NCI-H2227 treated with DMSO at 0.1 percent for 48 hours (cell line): ENCODE data around the gene RMND1.
"Not testable (repeated sequence)": the region's sequence is repeated elsewhere in the genome, so short reads cannot be mapped to it uniquely, and the experiment has no call there.

ENCODE experiments used
- DNase-seq: peaks from one replicate; lab custom pipeline; 2025; lab: John Stamatoyannopoulos, UW

The RMND1 gene

GRCh38 chr6:151452750-151453427 lies 963 bp upstream of the RMND1 start:
- DNase-seq, result no peak

DNA sequence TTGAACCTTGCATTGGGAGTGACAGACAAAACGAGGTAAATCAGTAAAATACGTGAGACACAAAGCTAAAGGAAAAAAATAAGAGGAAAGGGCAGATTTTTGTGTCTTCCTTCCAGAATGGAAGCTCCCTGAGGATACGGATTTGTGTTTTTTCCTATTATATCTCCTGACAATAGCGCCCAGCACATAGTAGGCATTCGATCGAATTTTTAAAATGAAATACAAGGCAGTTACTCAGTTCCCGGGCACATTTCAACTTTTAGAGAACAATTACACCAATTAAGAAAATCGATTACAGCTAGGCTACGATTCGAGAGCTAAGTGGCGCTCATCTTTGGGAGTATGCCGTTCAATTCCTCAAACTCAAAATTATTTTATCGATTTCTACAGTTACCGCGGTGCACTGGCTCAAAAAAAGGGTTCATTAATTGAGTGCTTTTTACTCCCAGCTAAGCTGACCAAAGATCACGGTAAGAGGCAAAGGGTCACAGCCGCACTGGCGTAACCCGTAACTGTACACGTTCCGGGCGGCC lies 443 bp downstream of the RMND1 start:
- DNase-seq, result no peak

- DNase-seq, result not testable (repeated sequence)
These were observed 998 bp downstream of the RMND1 start for GRCh38 chr6:151450928-151451327.

- no peak for DNase-seq
These were observed 3.3 kb downstream of the RMND1 start for GRCh38 chr6:151448623-151449022.

DNA sequence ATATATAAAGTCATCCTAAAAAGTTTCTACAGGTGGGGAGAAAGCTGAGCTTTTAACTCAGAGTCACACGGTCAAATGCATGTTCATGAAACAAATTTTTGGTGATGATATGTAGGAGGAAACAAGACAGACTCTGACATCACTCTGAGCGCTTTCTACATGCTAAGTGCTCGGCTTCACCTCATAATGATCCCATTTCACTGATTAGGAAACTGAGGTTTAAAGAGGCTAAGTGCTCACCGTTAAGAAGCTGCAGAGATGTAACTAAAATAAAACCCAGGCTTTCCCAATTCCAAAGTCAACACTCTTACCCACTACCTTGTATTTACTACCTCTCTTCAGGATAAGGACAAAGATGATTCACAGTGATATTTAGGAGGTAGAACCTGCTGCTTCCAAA lies 4.7 kb downstream of the RMND1 start:
- DNase-seq, result no peak

- no peak for DNase-seq
These were observed 6.4 kb downstream of the RMND1 start for GRCh38 chr6:151445482-151445881.

DNA sequence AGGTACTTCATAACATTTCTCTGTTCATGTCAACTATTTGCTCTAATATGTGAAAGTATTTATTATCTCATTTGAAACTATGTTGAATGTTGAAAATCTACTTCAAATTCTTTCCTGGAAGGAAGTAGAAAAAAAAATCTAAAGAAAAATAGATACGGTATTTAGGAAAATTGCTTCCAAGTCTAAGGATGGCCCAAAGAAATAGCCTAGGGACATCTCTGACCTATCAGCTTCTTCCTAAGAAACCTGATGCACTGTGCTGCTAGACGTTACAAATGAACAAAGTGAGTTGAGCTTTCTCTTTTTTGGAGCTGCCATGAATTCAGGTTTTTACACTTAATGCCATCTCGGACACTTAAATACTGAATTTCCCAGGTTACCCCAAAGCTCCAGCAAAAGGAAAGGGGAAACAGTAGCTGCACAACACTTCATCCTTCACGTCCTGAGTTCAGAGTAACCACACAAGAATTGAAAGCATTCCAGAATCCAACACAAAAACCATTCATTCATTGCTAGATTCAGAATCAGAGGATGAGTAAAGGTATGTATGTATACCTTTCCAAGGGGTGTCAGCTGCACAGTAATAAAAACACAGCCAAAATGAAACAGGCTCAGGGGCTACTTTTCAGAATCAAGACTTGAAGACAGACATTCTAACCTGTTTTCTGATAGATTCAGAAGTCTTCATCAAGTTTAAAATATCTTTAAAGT lies 7.9 kb downstream of the RMND1 start:
- no peak for DNase-seq

- DNase-seq, result no peak
These were observed 8.5 kb downstream of the RMND1 start for GRCh38 chr6:151443454-151443853.

GRCh38 chr6:151442371-151442770 lies 9.6 kb downstream of the RMND1 start:
- DNase-seq, result peak; percentile 4

GRCh38 chr6:151441390-151442166 lies 10.3 kb downstream of the RMND1 start:
- DNase-seq, result no peak

DNA sequence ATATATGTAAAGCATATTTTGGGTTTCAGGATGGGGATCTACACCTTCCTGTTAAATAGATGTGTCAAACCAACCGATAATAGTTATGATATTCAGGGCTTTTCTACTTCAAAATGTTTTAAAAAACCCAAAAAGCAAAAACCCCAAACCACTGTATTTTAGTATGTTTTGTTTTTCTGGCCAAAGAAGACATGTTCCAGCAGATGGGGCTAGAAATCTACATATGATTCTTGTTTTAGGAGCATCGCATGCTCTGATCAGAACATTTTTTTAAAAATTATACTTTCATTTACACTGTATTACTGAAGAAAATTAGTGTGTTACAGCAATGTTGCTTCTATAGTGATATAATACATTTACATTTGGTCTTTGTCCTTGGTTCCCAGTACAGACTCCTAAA lies 11.0 kb downstream of the RMND1 start:
- no peak for DNase-seq

GRCh38 chr6:151440498-151440897 lies 11.4 kb downstream of the RMND1 start:
- no peak for DNase-seq

DNA sequence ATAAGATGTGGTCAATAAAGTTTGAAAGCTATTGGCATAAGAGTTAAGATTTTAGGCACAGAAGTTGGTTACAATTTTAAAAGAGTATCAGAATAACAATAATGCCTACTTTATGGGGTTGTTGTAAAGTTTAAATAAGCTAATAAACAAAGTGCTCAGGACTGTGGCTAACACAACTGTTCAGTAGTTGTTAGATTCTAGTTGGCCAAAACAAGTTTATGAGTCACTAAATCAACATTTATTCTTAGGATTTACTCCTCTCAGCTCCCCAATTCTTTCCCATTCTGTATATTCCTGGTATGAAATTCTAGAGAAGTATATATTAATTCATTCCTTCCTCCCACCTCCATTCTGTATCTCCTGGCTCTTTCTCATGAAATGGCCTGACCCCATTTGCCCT lies 14.5 kb downstream of the RMND1 start:
- DNase-seq, result no peak

DNA sequence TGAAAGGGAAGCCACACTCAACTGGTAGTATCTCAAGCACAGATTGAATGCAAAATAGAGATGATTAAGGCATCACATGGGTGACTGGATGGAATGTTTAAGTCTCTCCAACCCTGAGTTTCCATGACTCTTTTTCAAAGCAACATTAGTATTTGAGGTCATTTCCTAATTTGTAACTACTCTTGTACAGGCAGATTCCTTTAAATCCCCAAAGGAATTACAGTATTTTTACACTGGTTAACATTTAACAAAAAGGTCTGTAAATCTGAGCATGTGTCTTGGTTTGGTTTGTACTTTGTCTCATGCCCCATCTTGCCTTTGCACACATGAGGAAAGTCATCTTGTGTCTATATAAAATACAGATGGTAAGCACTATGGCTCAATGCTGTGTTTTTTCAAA lies 15.1 kb downstream of the RMND1 start:
- no peak for DNase-seq

- no peak for DNase-seq
These were observed 15.6 kb downstream of the RMND1 start for GRCh38 chr6:151436300-151436699.

GRCh38 chr6:151434369-151434768 lies 17.6 kb downstream of the RMND1 start:
- DNase-seq, result no peak

DNA sequence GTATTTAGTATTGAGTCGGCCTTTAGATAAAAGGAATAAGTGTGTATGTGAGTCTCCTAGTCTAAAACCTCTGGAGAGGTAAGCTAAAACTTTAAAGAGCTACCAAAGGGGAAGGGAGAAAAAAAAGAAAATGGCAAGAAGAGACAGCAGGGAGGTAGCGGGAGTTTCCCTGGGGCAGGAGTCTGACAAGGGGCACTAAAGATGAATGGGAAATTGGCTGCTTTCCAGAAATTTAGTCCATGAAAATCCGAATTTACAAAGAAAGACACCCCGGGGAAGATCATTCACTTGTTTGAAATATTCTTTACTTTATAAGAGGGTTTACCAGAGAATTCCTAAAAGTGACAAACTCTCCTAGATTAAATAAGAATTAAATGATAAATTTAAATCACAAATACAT lies 19.3 kb downstream of the RMND1 start:
- no peak for DNase-seq

DNA sequence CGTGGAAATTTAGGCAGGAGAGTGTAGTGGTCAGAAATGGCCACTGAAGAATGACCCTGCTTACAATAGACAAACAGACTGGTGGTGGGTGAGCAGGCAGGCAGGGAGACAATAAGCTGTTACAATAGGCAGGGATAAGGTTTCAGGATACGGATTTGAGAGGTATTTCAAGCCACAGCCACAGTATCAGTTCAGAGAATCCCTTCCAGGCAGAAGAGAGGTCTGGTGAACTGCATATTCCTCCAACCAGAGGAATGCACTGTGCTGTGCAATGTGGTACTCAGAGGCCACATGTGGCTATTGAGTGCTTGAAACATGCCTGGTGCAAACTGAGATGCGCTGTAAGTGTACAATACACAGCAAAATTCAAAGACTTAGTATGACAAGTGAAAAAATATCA lies 20.6 kb downstream of the RMND1 start:
- no peak for DNase-seq

DNA sequence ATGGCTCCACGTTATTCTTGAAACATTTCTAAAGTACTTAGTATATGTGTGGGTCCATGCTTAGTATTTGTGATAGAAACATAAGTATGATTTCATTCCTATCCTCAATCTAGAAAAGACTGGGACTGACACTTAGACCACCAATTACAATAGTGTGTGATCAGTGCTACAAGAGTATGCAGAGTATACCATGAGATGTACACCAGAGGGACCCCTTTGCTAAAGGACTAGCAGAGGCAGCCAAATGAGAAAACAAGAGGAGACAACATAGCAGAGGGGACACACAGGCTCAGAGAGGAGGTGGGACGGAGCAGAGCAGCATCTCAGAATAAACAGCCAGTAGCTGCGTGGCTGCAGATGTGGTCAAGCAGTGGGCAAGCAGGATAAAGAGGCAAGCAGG lies 21.0 kb downstream of the RMND1 start:
- DNase-seq, result no peak

- no peak for DNase-seq
These were observed 23.7 kb downstream of the RMND1 start for GRCh38 chr6:151428093-151428735.

DNA sequence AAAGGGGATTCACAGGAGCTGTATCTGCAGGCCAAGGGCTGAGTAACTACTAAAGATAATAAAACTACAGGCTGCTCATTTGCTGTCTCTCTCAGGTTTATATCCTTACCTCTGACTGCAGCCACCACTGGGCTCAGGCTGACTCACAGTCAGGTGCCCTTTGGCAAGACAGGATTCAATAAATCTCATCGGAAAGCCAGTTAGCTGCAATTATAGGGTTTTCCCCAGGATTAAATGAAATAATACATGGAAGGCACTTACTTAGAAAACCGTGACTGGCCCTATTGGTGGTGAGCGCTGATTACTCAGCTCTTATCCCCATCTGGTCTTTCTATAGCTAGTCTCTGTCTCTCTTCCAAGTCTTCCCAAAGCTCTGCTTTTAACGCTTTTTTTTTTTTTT lies 26.4 kb downstream of the RMND1 start:
- DNase-seq, result no peak

DNA sequence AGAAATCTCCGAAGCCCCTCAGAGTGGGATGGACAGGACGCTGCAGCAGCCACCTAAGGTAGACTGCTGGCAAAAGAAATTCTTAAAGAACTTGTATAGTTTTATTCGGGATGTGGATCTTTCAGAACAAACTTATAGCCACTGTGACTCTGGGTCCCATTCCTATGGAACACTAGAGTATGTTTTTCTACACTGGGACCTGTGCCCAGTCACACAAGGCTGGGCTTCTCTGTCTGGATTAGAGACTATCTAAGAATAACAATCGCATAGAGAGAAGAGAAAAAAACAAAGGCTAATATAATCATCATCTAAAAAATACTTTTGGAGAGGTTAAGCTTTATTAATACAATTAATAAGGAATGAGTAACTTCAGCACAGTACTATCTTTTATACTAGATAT lies 28.9 kb downstream of the RMND1 start:
- no peak for DNase-seq
